ENCODE results near the gene MYO10. TPM values are rescaled to one million over a fixed set of nuclear protein-coding genes. Genes with fewer than 3 reads are reported as not detected.

The MYO10 gene
- total RNA-seq, 1 donor from 2014 or later: 80.2 TPM

DNA sequence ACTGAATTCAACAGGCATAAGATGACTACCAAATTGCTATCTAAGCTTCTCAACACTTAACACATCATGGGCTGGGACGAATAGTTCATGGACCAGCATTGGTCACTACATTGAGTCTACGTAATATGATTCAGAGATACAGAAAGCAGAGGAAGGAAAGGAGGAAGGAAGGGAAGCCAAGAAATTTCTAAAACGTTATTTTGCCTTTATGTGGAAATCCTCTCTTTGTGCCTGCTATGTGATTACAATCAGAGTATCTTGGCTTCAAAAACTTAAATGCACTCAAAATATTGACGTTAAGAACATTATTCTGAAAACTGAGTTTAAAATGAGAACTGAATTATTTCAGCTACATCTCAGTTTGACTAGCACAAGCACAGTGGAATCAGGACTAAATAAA, 231.1 kb downstream of the MYO10 start:
- Histone ChIP-seq H2AFZ (ENCODE audit: low read depth, low read length) (no peak overlapping the region), H3K4me2 (ENCODE audit: low read length) (no peak overlapping the region), H3K27me3 (ENCODE audit: insufficient read depth, low read length) (no peaks in the 10 kb centered on the region), H3K4me1 (ENCODE audit: insufficient read depth, low read length) (no peaks in the 10 kb centered on the region), H3K4me3 (ENCODE audit: insufficient read depth, low read depth, low read length) (no peak overlapping the region), H3K36me3 (ENCODE audit: insufficient read depth, low read length) (peaks cover 64% of the 10 kb centered on the region), H3K9me3 (ENCODE audit: insufficient read depth, low read depth, low read length) (no peaks in the 10 kb centered on the region), H3K27ac (ENCODE audit: low read depth, low read length) (no peak overlapping the region), H4K20me1 (ENCODE audit: insufficient read depth, low read length) (peaks cover 26% of the 10 kb centered on the region), H3K79me2 (ENCODE audit: insufficient read depth, low read length) (peaks cover 12% of the 10 kb centered on the region), H3K9ac (ENCODE audit: low read length) (no peak overlapping the region)
- TF ChIP-seq CTCF (IDR thresholded peaks at IDR 0.05; ENCODE audit: insufficient read depth, low read depth, low read length) (no peak), EZH2 (IDR thresholded peaks at IDR 0.05; ENCODE audit: insufficient read depth, low read length) (no peak)
- FAIRE-seq: no peak
- Mint-ChIP-seq H3K27ac (ENCODE audit: unreplicated experiment) (no peak overlapping the region), H3K27me3 (ENCODE audit: low read depth, unreplicated experiment) (no peaks in the 10 kb centered on the region), H3K9me3 (ENCODE audit: unreplicated experiment) (no peaks in the 10 kb centered on the region), H3K36me3 (ENCODE audit: low read depth, unreplicated experiment) (peaks cover 34% of the 10 kb centered on the region), H3K4me1 (ENCODE audit: low read depth, unreplicated experiment) (peaks cover 5% of the 10 kb centered on the region), H3K4me3 (ENCODE audit: unreplicated experiment) (no peak overlapping the region)
- no peak for DNase-seq (ENCODE audit: low read depth)

GRCh38 chr5:16702964-16703363, 233.1 kb downstream of the MYO10 start:
- DNase-seq (ENCODE audit: low read depth) (no peak), FAIRE-seq (no peak)
- Histone ChIP-seq H3K4me3 (ENCODE audit: insufficient read depth, low read depth, low read length) (no peak overlapping the region), H3K79me2 (ENCODE audit: insufficient read depth, low read length) (peaks cover 26% of the 10 kb centered on the region), H3K36me3 (ENCODE audit: insufficient read depth, low read length) (peaks cover 64% of the 10 kb centered on the region), H4K20me1 (ENCODE audit: insufficient read depth, low read length) (peaks cover 30% of the 10 kb centered on the region), H3K27me3 (ENCODE audit: insufficient read depth, low read length) (no peaks in the 10 kb centered on the region), H3K27ac (ENCODE audit: low read depth, low read length) (no peak overlapping the region), H3K9me3 (ENCODE audit: insufficient read depth, low read depth, low read length) (no peaks in the 10 kb centered on the region), H3K4me2 (ENCODE audit: low read length) (no peak overlapping the region), H3K4me1 (ENCODE audit: insufficient read depth, low read length) (no peaks in the 10 kb centered on the region), H2AFZ (ENCODE audit: low read depth, low read length) (no peak overlapping the region), H3K9ac (ENCODE audit: low read length) (no peak overlapping the region)
- H3K36me3 Mint-ChIP-seq (ENCODE audit: low read depth, unreplicated experiment): peaks cover 34% of the 10 kb centered on the region
- H3K27ac Mint-ChIP-seq (ENCODE audit: unreplicated experiment): no peak overlapping the region
- peaks cover 1% of the 10 kb centered on the region for H3K4me1 Mint-ChIP-seq (ENCODE audit: low read depth, unreplicated experiment)
- TF ChIP-seq EZH2 (IDR thresholded peaks at IDR 0.05; ENCODE audit: insufficient read depth, low read length) (no peak), CTCF (IDR thresholded peaks at IDR 0.05; ENCODE audit: insufficient read depth, low read depth, low read length) (no peak)
- no peak overlapping the region for H3K4me3 Mint-ChIP-seq (ENCODE audit: unreplicated experiment)
- no peaks in the 10 kb centered on the region for H3K27me3 Mint-ChIP-seq (ENCODE audit: low read depth, unreplicated experiment)
- H3K9me3 Mint-ChIP-seq (ENCODE audit: unreplicated experiment): no peaks in the 10 kb centered on the region

- Mint-ChIP-seq H3K36me3 (ENCODE audit: low read depth, unreplicated experiment) (peaks cover 26% of the 10 kb centered on the region), H3K27ac (ENCODE audit: unreplicated experiment) (no peak overlapping the region), H3K27me3 (ENCODE audit: low read depth, unreplicated experiment) (no peaks in the 10 kb centered on the region), H3K9me3 (ENCODE audit: unreplicated experiment) (no peaks in the 10 kb centered on the region), H3K4me3 (ENCODE audit: unreplicated experiment) (no peak overlapping the region), H3K4me1 (ENCODE audit: low read depth, unreplicated experiment) (no peaks in the 10 kb centered on the region)
- Histone ChIP-seq H3K9ac (ENCODE audit: low read length) (no peak overlapping the region), H3K36me3 (ENCODE audit: insufficient read depth, low read length) (peaks cover 58% of the 10 kb centered on the region), H3K79me2 (ENCODE audit: insufficient read depth, low read length) (peaks cover 35% of the 10 kb centered on the region), H4K20me1 (ENCODE audit: insufficient read depth, low read length) (peaks cover 26% of the 10 kb centered on the region), H2AFZ (ENCODE audit: low read depth, low read length) (no peak overlapping the region), H3K9me3 (ENCODE audit: insufficient read depth, low read depth, low read length) (no peaks in the 10 kb centered on the region), H3K4me3 (ENCODE audit: insufficient read depth, low read depth, low read length) (no peak overlapping the region), H3K4me1 (ENCODE audit: insufficient read depth, low read length) (no peaks in the 10 kb centered on the region), H3K27me3 (ENCODE audit: insufficient read depth, low read length) (no peaks in the 10 kb centered on the region), H3K27ac (ENCODE audit: low read depth, low read length) (no peak overlapping the region), H3K4me2 (ENCODE audit: low read length) (no peak overlapping the region)
- FAIRE-seq: no peak
- DNase-seq (ENCODE audit: low read depth): no peak
- no peak for TF ChIP-seq CTCF (IDR thresholded peaks at IDR 0.05; ENCODE audit: insufficient read depth, low read depth, low read length)
- TF ChIP-seq EZH2 (IDR thresholded peaks at IDR 0.05; ENCODE audit: insufficient read depth, low read length): no peak
Measured at GRCh38 chr5:16701134-16702099, 234.7 kb downstream of the MYO10 start.
